BLaER1 treated with 17β-estradiol and CSF1 and Interleukin-3, amounts not matched to agents 10 nM and 100 nM (cell line): Measurements from ENCODE around the gene COTL1.
A peak's percentile ranks its signal among the peaks of the same experiment; 100 is the strongest.

ENCODE experiments used
- H3K27ac ChIP-seq, 11 experiments: shearing (Covaris generic); formaldehyde crosslinking; 2 replicates each; pipeline ENCODE4 v1.8.1; 2022
- H3K27me3 ChIP-seq, 11 experiments: shearing (Covaris generic); formaldehyde crosslinking; 2 replicates each; pipeline ENCODE4 v1.8.1; 2022
- H3K36me3 ChIP-seq, 11 experiments: shearing (Covaris generic); formaldehyde crosslinking; 2 replicates each; pipeline ENCODE4 v1.8.1; 2022
- H3K4me1 ChIP-seq, 10 experiments: shearing (Covaris generic); formaldehyde crosslinking; 2 replicates each; pipeline ENCODE4 v1.8.1; 2022
- H3K4me2 ChIP-seq, 11 experiments: shearing (Covaris generic); formaldehyde crosslinking; 2 replicates each; pipeline ENCODE4 v1.8.1; 2022
- H3K4me3 ChIP-seq, 10 experiments: shearing (Covaris generic); formaldehyde crosslinking; 2 replicates each; pipeline ENCODE4 v1.8.1; 2022
- H3K9ac ChIP-seq, 11 experiments: shearing (Covaris generic); formaldehyde crosslinking; 2 replicates each; pipeline ENCODE4 v1.8.1; 2022
- H3K9me3 ChIP-seq, 11 experiments: shearing (Covaris generic); formaldehyde crosslinking; replicated peaks in 1 of 11; 2 replicates each; pipeline ENCODE4 v1.8.1; 2022
- H4K20me1 ChIP-seq, 11 experiments: shearing (Covaris generic); formaldehyde crosslinking; 2 replicates each; pipeline ENCODE4 v1.8.1; 2022
- Cebpa-rat ChIP-seq, 11 experiments: shearing (Covaris generic); IDR thresholded peaks; 2 replicates each; pipeline ENCODE4 v1.8.1; 2022

Gene COTL1

DNA sequence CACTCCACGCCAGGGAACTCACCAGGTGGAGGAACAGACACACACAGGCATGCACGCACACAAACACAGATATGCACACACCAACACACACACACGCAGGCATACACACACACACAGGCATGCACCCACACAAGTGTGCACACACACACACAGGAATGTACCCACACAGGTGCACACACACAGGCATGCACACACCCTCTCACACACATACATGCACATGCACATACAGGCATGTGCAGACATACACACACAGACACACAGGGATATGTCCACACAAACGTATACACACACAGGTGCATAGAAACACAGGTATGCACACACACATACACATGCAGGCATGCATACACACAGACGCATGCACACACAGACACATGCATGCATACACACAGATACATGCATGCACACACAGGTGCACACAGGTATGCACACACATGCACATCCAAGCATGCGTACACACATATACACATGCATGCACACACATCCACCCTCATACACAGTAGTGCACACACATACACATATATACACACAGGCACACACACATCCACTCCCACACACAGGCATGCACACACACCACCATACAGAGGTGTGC, 39.2 kb downstream of the COTL1 start:
- no peak overlapping the region for H3K27ac ChIP-seq
- peaks cover 0 to 7% (median 0%) of the 10 kb centered on the region in 11 experiments; a peak in 1 of 22 replicates for H3K9me3 ChIP-seq
- H3K36me3 ChIP-seq = peaks cover 0 to 100% (median 81%) of the 10 kb centered on the region in 11 experiments; a peak in 17 of 22 replicates
- peak overlapping the region in 2 of 11 experiments; percentile 5 to 32; a peak in 1 of 22 replicates for H3K4me2 ChIP-seq
- H3K4me3 ChIP-seq = no peak overlapping the region
- peaks cover 0 to 100% (median 100%) of the 10 kb centered on the region in 11 experiments; a peak in 20 of 22 replicates for H4K20me1 ChIP-seq
- TF ChIP-seq Cebpa-rat (IDR thresholded peaks at IDR 0.05) = no peak
- no peak overlapping the region for H3K9ac ChIP-seq
- H3K27me3 ChIP-seq = no peaks in the 10 kb centered on the region
- peaks cover 21 to 78% (median 37%) of the 10 kb centered on the region in 10 experiments for H3K4me1 ChIP-seq

DNA sequence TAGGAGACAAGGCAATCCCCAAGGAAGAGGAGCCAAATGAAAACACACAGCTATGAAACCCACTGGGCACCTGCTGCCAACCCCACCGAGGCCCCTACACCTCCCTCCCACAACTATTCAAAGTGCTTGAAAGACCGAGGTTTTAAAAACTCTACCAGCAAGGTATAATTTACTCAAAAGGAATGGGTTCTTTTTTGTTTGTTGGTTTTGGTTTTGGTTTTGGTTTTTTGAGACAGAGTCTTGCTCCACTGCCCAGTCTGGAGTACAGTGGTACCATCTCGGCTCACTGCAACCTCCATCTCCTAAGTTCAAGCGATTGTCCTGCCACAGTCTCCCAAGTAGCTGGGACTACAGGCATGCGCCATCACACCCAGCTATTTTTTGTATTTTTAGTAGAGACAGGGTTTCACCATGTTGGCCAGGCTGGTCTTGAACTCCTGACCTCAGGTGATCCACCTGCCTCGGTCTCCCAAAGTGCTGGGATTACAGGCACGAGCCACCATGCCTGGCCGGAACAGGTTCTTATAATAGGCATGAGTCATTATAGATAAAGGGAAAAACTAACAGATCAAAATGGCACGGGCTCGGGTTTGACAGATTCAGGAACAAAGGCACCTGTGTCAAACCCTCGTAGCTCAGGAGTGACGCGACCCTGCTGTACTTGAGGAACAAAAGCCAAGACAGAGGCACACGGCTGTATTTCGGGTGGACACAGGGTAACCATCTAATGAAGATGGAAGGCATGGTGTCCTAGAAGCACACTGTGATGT, 40.7 kb downstream of the COTL1 start:
- peaks cover 0 to 21% (median under 1%) of the 10 kb centered on the region in 11 experiments; a peak in 10 of 22 replicates for H3K9me3 ChIP-seq
- H3K27ac ChIP-seq = no peak overlapping the region
- peak overlapping the region in 4 of 11 experiments; percentile 51 to 74 (median 54); a peak in 7 of 22 replicates for H3K4me2 ChIP-seq
- peaks cover 23 to 90% (median 41%) of the 10 kb centered on the region in 10 experiments for H3K4me1 ChIP-seq
- peak overlapping the region in 1 of 11 experiments; percentile 16; a peak in 1 of 22 replicates for H3K9ac ChIP-seq
- H3K36me3 ChIP-seq = peaks cover 0 to 100% (median 80%) of the 10 kb centered on the region in 11 experiments; a peak in 19 of 22 replicates
- H4K20me1 ChIP-seq = peaks cover 0 to 100% (median 95%) of the 10 kb centered on the region in 11 experiments; a peak in 20 of 22 replicates
- H3K27me3 ChIP-seq = no peaks in the 10 kb centered on the region
- no peak for TF ChIP-seq Cebpa-rat (IDR thresholded peaks at IDR 0.05)
- H3K4me3 ChIP-seq = no peak overlapping the region

DNA sequence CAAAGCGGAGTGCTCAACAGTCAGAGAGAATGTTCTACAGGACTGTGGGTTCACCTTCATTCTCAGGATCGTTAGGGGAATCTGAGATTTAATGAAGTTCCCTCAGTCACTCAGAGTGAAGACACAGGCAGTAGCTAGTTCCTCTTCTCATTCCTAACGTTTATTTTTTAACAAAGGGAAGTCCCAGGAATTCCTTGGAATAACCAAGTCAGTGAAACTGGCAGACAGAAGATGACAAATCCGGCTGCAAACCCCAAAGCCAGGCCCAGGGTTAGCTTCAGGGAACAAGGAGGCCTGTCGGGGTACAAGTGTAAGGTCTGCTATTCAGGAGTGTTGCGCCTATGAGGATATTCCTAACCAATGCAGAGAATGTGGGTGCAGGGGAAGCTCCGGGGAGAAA, 42.0 kb downstream of the COTL1 start:
- no peak overlapping the region for H3K27ac ChIP-seq
- H3K9ac ChIP-seq = peak overlapping the region in 1 of 11 experiments; percentile 6; a peak in 1 of 22 replicates
- H3K4me2 ChIP-seq = peak overlapping the region in 8 of 11 experiments; percentile 51 to 74 (median 58); a peak in 14 of 22 replicates
- no peak for TF ChIP-seq Cebpa-rat (IDR thresholded peaks at IDR 0.05)
- H3K9me3 ChIP-seq = peaks cover under 1 to 34% (median 13%) of the 10 kb centered on the region in 11 experiments; a peak in 20 of 22 replicates
- peaks cover 23 to 98% (median 46%) of the 10 kb centered on the region in 10 experiments for H3K4me1 ChIP-seq
- H3K27me3 ChIP-seq = no peaks in the 10 kb centered on the region
- H3K4me3 ChIP-seq = no peak overlapping the region
- peaks cover 6 to 100% (median 82%) of the 10 kb centered on the region in 11 experiments; a peak in 21 of 22 replicates for H3K36me3 ChIP-seq
- H4K20me1 ChIP-seq = peaks cover 0 to 100% (median 87%) of the 10 kb centered on the region in 11 experiments; a peak in 20 of 22 replicates

DNA sequence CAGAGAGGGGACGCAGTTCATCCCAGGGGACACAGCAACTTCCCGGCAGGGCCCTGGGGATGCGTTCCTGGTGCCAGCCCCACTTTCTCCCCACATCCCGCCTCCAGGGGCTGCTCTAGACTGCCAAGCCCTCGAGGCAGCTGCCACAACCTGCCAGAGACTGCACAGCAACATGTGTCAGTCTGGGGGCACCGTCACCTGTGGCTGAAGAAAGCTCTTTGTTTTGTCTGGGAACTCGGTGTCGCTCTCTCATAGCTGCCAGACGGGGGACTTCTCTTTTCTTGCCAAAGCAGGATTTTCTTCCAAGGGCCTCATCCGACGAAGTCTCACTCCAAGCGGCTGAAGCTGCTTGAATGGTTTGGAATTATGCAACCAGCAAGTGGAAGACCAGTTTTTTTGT, 43.7 kb downstream of the COTL1 start:
- peak overlapping the region; percentile 39 to 74 (median 58); a peak in 21 of 22 replicates for H3K4me2 ChIP-seq
- H3K4me3 ChIP-seq = no peak overlapping the region; a peak in 1 of 20 replicates
- peak overlapping the region in 2 of 11 experiments; percentile 33 to 63; a peak in 4 of 22 replicates for H3K9ac ChIP-seq
- H3K27me3 ChIP-seq = no peaks in the 10 kb centered on the region
- H3K27ac ChIP-seq = peak overlapping the region in 5 of 11 experiments; percentile 14 to 49 (median 38); a peak in 5 of 22 replicates
- H3K36me3 ChIP-seq = peaks cover 9 to 89% (median 75%) of the 10 kb centered on the region in 11 experiments; a peak in 21 of 22 replicates
- peaks cover 29 to 98% (median 56%) of the 10 kb centered on the region in 10 experiments for H3K4me1 ChIP-seq
- TF ChIP-seq Cebpa-rat (IDR thresholded peaks at IDR 0.05) = no peak
- peaks cover 0 to 90% (median 70%) of the 10 kb centered on the region in 11 experiments; a peak in 20 of 22 replicates for H4K20me1 ChIP-seq
- peaks cover 5 to 41% (median 27%) of the 10 kb centered on the region in 11 experiments; a peak in 20 of 22 replicates for H3K9me3 ChIP-seq

DNA sequence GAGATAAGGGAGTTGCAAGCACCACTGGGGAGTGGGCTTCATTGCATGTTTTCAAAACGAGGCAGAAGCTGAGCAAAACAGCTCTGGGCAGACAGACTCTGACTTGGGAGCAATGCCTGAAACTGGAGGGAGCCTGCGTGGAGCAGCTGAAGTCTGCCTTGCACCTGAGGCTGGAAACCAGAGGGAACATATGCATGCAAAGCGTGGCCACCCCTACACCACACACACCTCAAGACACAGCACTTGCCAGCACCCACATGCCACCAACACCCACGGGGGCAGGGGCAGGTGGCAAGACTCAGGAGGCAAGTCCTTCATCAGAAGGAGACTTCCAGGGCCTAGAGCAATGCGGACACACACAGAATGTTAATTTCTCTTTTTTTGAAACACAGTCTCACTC, 45.8 kb downstream of the COTL1 start:
- Histone ChIP-seq H3K4me3 (peak overlapping the region in 2 of 10 experiments; percentile 2 to 54; a peak in 1 of 20 replicates), H3K27me3 (no peaks in the 10 kb centered on the region), H3K4me2 (peak overlapping the region in 4 of 11 experiments; percentile 51 to 93 (median 84); a peak in 5 of 22 replicates), H3K27ac (peak overlapping the region in 5 of 11 experiments; percentile 24 to 87 (median 79); a peak in 7 of 22 replicates), H3K9ac (0 out of 22 replicates have a peak overlapping the region, but pooled peaks of 1 of the 11 experiments have one; percentile 30), H3K4me1 (peaks cover 50 to 98% (median 73%) of the 10 kb centered on the region in 10 experiments), H3K9me3 (peaks cover 5 to 45% (median 27%) of the 10 kb centered on the region in 11 experiments; a peak in 20 of 22 replicates), H3K36me3 (peaks cover 12 to 87% (median 77%) of the 10 kb centered on the region in 11 experiments), H4K20me1 (peaks cover 0 to 90% (median 60%) of the 10 kb centered on the region in 11 experiments; a peak in 20 of 22 replicates)
- TF ChIP-seq Cebpa-rat (IDR thresholded peaks at IDR 0.05) = no peak

DNA sequence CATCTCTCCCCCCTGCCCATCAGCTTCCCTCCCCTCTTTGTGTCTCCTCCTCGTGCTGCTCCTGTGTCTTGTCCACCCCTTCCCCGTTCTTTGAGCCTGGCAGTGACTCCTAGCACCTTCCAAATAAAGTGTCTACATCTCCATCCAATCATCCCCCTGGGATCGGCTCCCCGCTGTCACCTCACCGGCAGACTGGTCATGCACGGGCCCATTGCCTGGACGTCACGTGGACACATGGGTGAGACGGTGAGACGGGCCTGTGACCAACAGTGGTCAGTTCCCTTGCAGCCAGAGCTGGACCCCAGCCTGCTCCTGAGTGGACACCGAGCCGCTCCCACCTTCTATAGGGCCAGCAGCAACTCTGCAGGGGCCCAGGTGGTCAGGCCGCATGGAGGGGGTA, 46.4 kb downstream of the COTL1 start:
- peak overlapping the region in 5 of 11 experiments; percentile 28 to 90 (median 81); a peak in 8 of 22 replicates for H3K27ac ChIP-seq
- TF ChIP-seq Cebpa-rat (IDR thresholded peaks at IDR 0.05) = no peak
- no peaks in the 10 kb centered on the region for H3K27me3 ChIP-seq
- H3K4me2 ChIP-seq = peak overlapping the region in 5 of 11 experiments; percentile 23 to 93 (median 81); a peak in 9 of 22 replicates
- peak overlapping the region in 4 of 10 experiments; percentile 2 to 54 (median 22); a peak in 4 of 20 replicates for H3K4me3 ChIP-seq
- H3K9ac ChIP-seq = no peak overlapping the region
- peaks cover 51 to 98% (median 74%) of the 10 kb centered on the region in 10 experiments for H3K4me1 ChIP-seq
- H4K20me1 ChIP-seq = peaks cover 0 to 90% (median 56%) of the 10 kb centered on the region in 11 experiments; a peak in 20 of 22 replicates
- H3K9me3 ChIP-seq = peaks cover 5 to 45% (median 27%) of the 10 kb centered on the region in 11 experiments; a peak in 20 of 22 replicates
- peaks cover 16 to 87% (median 77%) of the 10 kb centered on the region in 11 experiments for H3K36me3 ChIP-seq

DNA sequence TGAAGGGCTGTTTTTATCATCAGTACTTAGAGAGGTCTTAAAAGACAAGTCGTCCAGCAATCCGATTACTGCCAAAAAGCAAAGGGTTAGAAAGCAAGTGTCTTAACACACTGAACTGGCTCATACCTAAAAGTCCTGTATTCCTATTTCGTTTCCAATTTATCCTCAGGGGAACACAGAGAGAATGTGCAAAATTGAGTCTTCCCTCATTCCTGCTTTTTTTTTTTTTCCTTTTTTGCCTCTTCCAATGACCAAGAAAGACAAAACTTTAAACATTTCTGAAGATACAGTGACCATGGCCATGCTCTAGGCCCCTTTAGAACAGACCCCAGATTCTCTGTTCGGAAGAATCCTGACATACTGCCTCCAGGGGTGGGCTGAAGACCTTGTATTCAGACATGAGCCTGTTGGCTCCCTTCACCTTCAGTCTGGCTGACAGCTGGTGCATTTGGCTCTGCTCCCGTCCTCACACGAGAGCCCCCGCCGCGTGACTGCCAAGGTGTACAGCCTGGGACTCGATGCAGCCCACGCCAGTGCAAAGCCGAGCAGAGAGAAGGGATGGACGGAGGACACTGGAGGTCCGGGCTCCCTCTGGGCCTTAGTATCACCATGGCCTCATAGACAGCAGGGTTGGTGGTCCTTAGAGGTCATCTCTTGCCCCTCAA, 47.0 kb downstream of the COTL1 start:
- H3K4me2 ChIP-seq = peak overlapping the region in 4 of 11 experiments; percentile 51 to 93 (median 84); a peak in 8 of 22 replicates
- H3K27me3 ChIP-seq = no peaks in the 10 kb centered on the region
- no peak overlapping the region for H3K9ac ChIP-seq
- H3K27ac ChIP-seq = peak overlapping the region in 6 of 11 experiments; percentile 28 to 90 (median 82); a peak in 11 of 22 replicates
- TF ChIP-seq Cebpa-rat (IDR thresholded peaks at IDR 0.05) = no peak
- peaks cover 49 to 98% (median 72%) of the 10 kb centered on the region in 10 experiments for H3K4me1 ChIP-seq
- peaks cover 5 to 45% (median 27%) of the 10 kb centered on the region in 11 experiments; a peak in 20 of 22 replicates for H3K9me3 ChIP-seq
- H4K20me1 ChIP-seq = peaks cover 0 to 84% (median 50%) of the 10 kb centered on the region in 11 experiments; a peak in 19 of 22 replicates
- peak overlapping the region in 4 of 10 experiments; percentile 2 to 54 (median 22); a peak in 4 of 20 replicates for H3K4me3 ChIP-seq
- H3K36me3 ChIP-seq = peaks cover 22 to 89% (median 79%) of the 10 kb centered on the region in 11 experiments
